ENCODE measurements around the gene PRSS16.
"Not testable (repeated sequence)": the region's sequence is repeated elsewhere in the genome, so short reads cannot be mapped to it uniquely, and the experiment has no call there.

The PRSS16 gene

GRCh38 chr6:27248783-27249182 lies 1.3 kb downstream of the PRSS16 start:
- no peak for DNase-seq

GRCh38 chr6:27250277-27251111 lies 3.0 kb downstream of the PRSS16 start:
- DNase-seq = no peak

- DNase-seq = no peak
Observed at GRCh38 chr6:27251112-27251605, 3.7 kb downstream of the PRSS16 start.

- DNase-seq = no peak
Observed at GRCh38 chr6:27251606-27252251, 4.2 kb downstream of the PRSS16 start.

- no peak for DNase-seq
Observed at GRCh38 chr6:27254566-27254965, 7.1 kb downstream of the PRSS16 start.

- no peak for DNase-seq
Observed at GRCh38 chr6:27255866-27256265, 8.4 kb downstream of the PRSS16 start.

- DNase-seq = no peak
Observed at GRCh38 chr6:27260369-27260768, 12.9 kb downstream of the PRSS16 start.

GRCh38 chr6:27260836-27261375 lies 13.4 kb downstream of the PRSS16 start:
- no peak for DNase-seq

GRCh38 chr6:27263886-27264285 lies 16.4 kb downstream of the PRSS16 start:
- no peak for DNase-seq

- not testable (repeated sequence) for DNase-seq
Observed at GRCh38 chr6:27267003-27267402, 19.5 kb downstream of the PRSS16 start.

- no peak for DNase-seq
Observed at GRCh38 chr6:27267857-27268434, 20.4 kb downstream of the PRSS16 start.

GRCh38 chr6:27268803-27269202 lies 21.3 kb downstream of the PRSS16 start:
- DNase-seq = no peak

- no peak for DNase-seq
Observed at GRCh38 chr6:27273783-27274182, 26.3 kb downstream of the PRSS16 start.

- DNase-seq = no peak
Observed at GRCh38 chr6:27275025-27275956, 27.8 kb downstream of the PRSS16 start.

- DNase-seq = no peak
Observed at GRCh38 chr6:27279513-27280063, 32.1 kb downstream of the PRSS16 start.

GRCh38 chr6:27280064-27280539 lies 32.6 kb downstream of the PRSS16 start:
- no peak for DNase-seq

GRCh38 chr6:27280540-27281000 lies 33.1 kb downstream of the PRSS16 start:
- DNase-seq = no peak

GRCh38 chr6:27281105-27281539 lies 33.6 kb downstream of the PRSS16 start:
- DNase-seq = no peak

GRCh38 chr6:27281569-27281968 lies 34.1 kb downstream of the PRSS16 start:
- DNase-seq = no peak

- no peak for DNase-seq
Observed at GRCh38 chr6:27283279-27283678, 35.8 kb downstream of the PRSS16 start.

GRCh38 chr6:27286141-27286540 lies 38.6 kb downstream of the PRSS16 start:
- no peak for DNase-seq

GRCh38 chr6:27287751-27288135 lies 40.2 kb downstream of the PRSS16 start:
- no peak for DNase-seq
